NCI-H146 (cell line): Measurements from ENCODE around the gene RNF123.

Experiments
- DNase-seq: peaks from one replicate; lab custom pipeline; 2025; lab: John Stamatoyannopoulos, UW

The RNF123 gene

GRCh38 chr3:49703443-49703927, 14.1 kb downstream of the RNF123 start:
- peak; percentile 52 for DNase-seq

- no peak for DNase-seq
These were observed 14.6 kb downstream of the RNF123 start for GRCh38 chr3:49703956-49704355.

GRCh38 chr3:49704629-49705028, 15.3 kb downstream of the RNF123 start:
- DNase-seq = no peak

- DNase-seq = no peak
These were observed 16.1 kb downstream of the RNF123 start for GRCh38 chr3:49705390-49705960.

- no peak for DNase-seq
These were observed 17.2 kb downstream of the RNF123 start for GRCh38 chr3:49706456-49707112.

GRCh38 chr3:49707113-49707480, 17.7 kb downstream of the RNF123 start:
- DNase-seq = no peak

- DNase-seq = no peak
These were observed 20.5 kb downstream of the RNF123 start for GRCh38 chr3:49709852-49710251.

DNA sequence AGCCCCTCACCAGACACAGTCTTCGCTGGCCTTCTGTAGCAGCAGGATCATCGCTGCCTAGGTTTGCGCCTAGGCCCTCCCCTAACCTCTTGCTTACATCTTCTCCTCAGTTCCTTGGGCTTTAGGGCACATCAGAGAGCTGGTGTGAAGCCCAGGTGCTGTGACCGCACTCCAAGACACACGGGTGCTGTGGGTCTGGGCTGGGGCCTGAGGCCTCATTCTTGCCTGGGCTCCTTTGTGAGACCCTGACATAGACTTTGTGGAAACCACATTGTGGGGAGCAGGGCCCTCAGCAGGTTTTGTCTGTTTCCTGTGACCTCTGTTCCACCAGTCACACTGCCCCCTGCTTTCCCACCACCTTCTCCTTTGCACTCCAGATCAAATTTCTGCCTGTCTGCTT, 22.1 kb downstream of the RNF123 start:
- no peak for DNase-seq

- DNase-seq = no peak
These were observed 22.8 kb downstream of the RNF123 start for GRCh38 chr3:49712166-49712565.

DNA sequence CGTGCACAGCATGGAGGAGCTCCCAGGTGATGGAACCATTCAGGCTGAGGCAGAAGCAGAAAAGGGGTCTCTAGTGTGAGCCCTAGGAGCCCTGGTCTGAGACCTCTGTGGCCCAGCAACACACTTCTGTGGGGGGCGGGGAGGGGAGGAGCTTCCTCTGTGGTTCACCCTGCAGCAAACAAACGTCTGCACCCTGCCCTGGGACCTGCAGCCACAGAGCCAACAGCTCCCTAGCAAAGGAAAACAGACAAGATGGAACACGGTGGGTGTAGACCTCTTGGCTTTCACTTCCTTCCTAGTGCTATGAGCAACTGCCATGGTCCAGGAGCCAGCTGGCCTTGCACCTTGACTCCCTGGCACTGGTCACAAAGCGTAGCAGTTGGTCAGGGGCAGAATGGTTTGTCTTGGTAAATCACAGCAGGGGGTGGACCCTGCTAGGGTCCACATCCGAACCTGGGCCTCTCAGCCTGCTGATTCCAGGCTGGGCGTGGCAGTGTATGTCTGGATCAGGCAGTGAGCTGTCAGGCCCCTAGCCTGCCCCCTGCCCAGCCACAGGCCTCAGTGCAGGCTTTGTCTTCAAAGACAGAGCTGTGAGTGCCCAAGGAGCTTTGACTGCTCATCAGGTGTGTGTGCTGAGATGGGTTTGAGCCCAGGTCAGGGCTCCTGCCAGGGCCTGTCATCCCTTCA, 23.4 kb downstream of the RNF123 start:
- no peak for DNase-seq

DNA sequence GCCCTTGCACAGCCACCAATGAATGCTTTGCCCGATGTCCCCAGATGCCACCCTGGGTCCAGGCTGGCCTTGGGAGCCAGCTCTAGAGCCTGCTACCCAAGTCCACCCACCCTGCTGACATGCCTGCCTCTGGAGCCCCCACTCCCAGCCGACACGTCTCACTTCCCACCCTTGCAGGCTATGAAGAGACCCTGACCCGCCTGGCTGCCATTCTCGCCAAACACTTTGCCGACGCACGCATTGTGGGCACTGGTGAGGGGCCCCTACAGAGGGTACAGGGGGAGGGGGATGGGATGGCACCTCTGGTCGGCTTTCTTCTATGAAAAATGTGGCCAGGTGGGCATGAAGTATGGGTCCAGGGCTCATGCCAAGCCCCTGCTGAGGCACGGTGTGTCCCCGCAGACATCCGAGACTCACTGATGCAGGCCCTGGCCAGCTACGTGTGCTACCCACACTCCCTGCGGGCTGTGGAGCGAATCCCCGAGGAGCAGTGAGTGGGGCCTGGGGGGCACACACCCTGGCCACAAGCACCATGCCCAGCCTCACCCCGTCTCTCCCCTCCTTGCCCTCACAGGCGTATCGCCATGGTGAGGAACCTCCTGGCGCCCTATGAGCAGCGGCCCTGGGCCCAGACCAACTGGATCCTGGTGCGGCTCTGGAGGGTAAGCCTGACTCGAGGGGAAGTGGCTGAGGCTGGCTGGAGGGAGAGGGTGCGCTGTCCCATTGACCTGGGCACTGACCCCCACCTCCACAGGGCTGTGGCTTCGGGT, 24.2 kb downstream of the RNF123 start:
- no peak for DNase-seq

DNA sequence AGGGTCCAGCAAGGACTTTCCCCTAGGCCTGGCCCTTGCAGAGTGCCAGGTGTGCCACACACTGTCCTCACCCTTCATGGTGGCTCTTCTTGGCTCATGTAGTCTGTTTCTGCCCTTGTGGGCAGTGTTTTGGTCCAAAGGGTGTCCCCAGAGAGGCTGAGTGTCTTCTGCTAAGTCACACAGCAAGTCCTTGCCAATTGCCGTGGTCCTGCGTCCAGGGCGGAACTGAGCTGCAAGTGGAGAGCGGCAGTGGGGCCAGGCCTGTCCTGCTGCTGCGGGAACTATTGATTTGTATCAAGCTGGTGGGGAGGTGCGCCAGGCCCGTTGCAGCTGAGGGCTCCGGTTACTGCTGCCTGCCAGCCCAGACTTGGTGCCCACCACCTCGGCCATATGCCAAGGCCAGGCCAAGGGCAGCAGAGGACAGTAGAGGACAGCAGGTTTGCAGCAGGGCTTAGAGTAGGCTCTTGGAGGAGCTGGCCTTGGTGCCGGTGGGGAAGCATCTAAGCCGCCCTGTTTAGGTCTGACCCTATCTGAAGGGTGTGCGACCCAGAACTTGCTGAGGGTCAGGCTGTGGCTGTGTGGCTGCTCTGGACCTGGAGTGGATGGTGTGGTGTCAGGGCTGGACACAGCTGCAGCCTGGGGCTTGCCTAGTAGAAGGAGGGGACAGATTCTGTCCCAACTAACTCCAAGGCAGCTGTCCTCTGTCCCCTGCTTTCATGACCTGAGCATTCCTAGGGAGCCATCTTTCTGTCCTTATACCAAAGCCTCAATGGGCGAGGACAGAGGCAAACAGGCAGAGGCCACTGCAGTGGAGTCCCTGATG, 25.6 kb downstream of the RNF123 start:
- no peak for DNase-seq

DNA sequence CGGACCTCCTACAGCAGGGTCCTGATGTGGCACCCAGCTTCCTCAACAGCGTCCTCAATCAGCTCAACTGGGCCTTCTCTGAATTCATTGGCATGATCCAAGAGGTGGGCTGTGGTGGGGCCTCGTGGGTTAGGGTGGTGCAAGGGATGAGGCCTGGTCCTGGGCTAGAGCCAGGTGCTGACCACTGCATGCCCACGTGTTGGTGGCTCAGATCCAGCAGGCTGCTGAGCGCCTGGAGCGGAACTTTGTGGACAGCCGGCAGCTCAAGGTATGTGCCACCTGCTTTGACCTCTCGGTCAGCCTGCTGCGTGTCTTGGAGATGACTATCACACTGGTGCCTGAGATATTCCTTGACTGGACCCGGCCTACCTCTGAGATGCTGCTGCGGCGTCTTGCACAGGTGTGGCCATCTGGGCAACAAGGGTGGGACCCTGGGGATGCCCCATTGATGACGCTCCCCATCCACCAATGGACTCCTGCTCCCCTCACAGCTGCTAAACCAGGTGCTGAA, 26.3 kb downstream of the RNF123 start:
- no peak for DNase-seq

- no peak for DNase-seq
These were observed 26.8 kb downstream of the RNF123 start for GRCh38 chr3:49716169-49716568.

GRCh38 chr3:49716691-49717210, 27.4 kb downstream of the RNF123 start:
- no peak for DNase-seq

DNA sequence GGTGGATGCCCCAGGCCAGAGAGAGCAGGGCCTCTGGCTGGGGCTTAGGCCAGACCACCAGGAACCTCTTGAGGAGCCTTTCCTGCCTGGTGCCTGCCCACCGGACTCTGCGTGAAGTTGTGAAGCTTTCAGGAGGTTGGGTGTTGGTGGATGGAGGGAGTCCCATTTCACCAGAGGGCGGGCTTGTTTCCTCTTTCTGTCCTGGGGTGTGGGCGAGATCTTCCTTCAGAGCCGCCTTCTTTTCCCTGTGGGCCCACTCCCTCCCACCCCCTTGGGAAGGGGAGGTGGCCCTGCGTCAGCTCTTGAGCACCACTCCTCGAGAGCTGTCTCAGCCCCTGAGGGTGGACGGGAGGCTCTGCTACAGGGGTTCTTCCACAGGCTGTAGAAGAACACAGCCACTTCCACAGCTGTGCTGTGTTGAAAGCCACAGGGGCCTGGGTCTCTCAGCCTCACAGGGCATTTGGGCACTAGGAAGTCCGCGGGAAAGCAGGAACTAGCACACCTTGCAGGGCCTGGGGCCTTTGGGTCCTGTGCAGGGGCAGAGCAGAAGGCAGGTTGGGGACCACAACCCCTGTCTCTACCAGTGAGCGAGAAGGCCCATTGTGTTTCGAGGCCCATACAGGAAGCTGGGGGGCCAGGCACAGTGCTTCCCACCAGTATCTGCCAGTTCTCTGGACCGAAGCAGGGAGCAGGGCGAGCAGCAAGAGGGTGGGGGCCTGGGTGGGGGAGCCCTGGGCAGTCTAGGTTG, 28.0 kb downstream of the RNF123 start:
- no peak for DNase-seq

GRCh38 chr3:49717959-49718857, 28.9 kb downstream of the RNF123 start:
- DNase-seq = no peak

DNA sequence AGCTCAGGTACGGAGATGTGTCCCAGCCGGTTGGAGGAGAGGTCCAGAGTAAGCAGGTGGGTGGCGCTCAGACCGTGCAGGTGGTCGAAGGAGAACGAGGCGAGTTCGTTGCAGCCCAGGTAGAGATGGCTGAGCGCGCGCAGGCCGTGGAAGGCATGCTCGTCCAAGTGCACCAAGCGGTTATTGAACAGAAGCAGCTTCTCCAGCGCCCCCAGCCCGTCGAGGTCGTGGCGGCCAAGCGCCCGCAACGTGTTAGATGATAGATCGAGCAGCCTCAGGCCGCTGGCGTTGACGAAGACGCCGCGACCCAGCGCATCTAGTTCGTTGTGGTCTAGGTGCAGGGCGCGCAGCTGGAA, 29.5 kb downstream of the RNF123 start:
- peak; percentile 33 for DNase-seq

- peak; percentile 91 for DNase-seq
These were observed 30.0 kb downstream of the RNF123 start, which contains the start of gene AMIGO3 for GRCh38 chr3:49719214-49719884. Gene AMIGO3, minus strand, starts transcription at chr3:49719684. Its CDS starts 219 bp downstream, at chr3:49719465.
